Activated CD4-positive, CD25-positive, alpha-beta regulatory T cell treated with anti-CD3 and anti-CD28 coated beads, Interleukin-2, amount 50 U/mL, for 72 hours (primary cell): Measurements from ENCODE around the gene RAB11B.
"Not testable (repeated sequence)": the region's sequence is repeated elsewhere in the genome, so short reads cannot be mapped to it uniquely, and the experiment has no call there.

ENCODE experiments used
- DNase-seq: peaks from one replicate; pipeline ENCODE4 v3.0.0; 2021

The RAB11B gene

GRCh38 chr19:8396563-8397203 is 6.5 kb downstream of the RAB11B start:
- peak; percentile 76 for DNase-seq

- no peak for DNase-seq
Observed at GRCh38 chr19:8397271-8397670, 7.1 kb downstream of the RAB11B start.

GRCh38 chr19:8397746-8398310 is 7.7 kb downstream of the RAB11B start:
- DNase-seq: no peak

DNA sequence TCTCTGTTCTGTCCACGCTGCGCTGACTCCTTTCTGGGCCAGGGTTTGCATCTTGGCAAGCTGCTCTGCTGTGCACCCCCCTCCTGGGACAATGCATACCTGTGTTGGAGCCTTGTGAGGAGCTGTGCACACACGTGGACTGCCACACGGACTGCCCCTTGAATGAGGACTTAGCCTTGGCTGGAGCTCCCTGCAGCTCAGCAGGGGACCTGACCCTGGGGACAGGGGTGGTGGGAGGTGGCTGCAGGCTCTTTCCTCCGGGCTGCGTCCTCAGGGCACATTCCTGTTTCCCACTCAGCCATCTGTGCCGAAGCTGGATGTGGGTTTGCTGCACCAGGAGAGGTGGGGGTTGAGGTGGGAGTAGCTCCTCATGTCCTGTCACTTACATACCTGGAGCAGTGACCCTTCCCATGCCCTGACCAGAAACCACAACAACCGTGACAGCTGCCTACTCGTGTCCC is 8.2 kb downstream of the RAB11B start:
- no peak for DNase-seq

DNA sequence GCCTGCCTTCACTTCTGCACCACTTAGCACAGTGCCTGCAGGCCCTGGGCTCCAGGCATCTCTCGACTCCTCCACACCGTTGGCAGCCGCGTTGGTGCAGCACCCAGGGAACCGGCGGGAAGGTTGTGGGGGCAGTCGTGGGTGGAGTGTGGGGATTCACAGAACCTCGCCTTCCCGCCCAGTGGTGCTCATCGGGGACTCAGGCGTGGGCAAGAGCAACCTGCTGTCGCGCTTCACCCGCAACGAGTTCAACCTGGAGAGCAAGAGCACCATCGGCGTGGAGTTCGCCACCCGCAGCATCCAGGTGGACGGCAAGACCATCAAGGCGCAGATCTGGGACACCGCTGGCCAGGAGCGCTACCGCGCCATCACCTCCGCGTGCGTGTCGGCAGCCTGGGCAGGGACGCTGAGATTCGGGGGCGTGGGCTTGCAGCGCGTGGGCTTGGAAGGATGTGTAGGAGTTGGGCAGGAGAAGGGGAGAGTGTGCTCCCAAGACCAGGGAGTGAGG is 9.6 kb downstream of the RAB11B start:
- DNase-seq: no peak

GRCh38 chr19:8401981-8402411 is 11.8 kb downstream of the RAB11B start:
- DNase-seq: no peak

DNA sequence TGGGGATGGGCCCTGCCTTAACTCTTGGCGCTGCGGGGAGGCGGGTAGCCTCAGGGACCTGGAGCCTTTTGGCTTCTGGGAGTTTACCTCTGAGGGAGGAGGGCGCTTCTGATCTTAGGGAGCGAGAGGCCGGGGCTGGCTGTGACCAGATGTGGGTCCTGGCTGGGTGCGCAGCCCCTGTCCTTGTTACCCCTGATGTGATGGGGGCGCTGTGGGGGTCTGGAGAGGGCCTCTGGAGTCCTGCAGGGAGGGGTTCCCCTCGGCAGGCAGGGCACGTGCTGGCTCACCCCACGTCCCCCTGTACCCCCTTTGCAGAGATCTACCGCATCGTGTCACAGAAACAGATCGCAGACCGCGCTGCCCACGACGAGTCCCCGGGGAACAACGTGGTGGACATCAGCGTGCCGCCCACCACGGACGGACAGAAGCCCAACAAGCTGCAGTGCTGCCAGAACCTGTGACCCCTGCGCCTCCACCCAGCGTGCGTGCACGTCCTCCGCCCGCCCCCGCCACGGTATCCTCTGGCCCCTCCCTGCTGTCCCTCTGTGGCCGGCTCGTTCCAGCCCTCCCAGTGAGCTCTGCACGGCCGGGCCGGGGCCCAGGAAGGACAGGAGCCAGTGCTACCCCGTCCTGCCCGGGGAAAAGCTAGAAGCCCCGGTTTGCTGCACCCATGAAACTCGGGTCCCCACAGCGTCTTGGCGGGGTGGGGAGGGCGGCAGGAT is 13.1 kb downstream of the RAB11B start:
- DNase-seq: no peak

DNA sequence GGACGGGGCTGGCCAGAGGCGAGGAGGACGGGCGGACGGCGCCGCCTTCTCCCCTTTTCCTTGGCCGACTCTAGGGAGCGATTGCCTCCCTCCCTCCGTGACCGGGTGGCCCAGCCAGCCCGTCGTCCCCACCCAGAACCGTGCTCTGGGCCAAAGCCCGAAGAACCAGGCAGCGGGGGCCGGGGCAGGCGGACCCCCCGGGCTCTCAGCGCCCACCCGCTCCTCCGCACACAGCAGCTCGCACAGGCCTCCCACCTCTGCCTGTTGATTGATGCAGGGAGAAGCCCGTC is 13.6 kb downstream of the RAB11B start:
- no peak for DNase-seq

DNA sequence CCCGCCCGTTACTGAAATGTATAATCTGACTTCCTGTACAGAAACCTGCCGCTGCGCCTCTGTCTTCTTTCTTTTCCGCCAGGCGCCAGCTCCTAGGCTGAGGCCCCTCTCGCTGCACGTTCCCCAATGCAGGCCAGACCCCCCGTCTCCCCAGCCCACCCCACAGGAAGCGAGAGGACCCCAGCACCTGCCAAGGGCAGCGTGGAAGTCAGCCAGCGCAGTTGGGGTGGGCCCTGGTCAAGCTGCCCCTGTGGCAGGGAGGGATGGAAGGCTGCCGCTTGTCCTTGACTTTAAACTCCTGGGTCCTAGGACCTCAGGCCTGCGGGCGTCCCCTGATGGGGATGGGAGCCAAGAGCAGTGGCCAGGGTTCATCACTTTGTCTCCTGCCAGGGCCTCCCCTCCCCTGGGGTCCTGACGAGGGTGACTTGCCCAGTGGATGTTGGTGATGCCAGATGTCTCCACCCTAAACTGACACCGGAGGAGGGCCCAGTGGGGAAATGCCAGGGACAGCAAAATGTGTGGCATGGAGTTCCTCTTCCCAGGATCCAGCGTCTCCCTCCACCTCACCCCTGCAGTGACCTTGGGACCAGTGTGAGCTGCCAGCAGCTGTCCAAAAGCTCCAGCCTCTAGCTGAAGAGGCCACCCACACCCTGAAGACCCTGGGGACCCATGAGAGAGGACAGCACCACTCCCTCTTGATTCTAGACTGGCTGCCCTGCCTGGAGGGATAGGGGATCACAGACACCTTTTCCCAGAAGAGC is 14.4 kb downstream of the RAB11B start:
- no peak for DNase-seq

DNA sequence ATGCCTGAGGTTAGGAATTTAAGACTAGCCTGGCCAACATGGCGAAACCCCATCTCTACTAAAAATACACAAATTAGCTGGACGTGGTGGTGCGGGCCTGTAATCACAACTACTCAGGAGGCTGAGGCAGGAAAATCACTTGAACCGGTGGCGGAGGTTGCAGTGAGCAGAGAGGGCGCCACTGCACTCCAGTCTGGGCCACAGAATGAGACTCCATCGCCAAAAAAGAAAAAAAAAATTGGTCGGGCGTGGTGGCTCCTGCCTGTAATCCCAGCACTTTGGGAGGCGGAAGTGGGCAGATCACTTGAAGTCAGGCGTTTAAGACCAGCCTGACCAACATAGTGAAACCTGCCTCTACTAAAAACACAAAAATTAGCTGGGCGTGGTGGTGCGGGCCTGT is 20.6 kb downstream of the RAB11B start:
- not testable (repeated sequence) for DNase-seq

GRCh38 chr19:8412783-8413628 is 22.8 kb downstream of the RAB11B start, which contains the start of gene MARCHF2:
MARCHF2 (plus strand) TSS chr19:8413305; CDS start chr19:8421841, 8,536 bp downstream.
- peak; percentile 96 for DNase-seq

DNA sequence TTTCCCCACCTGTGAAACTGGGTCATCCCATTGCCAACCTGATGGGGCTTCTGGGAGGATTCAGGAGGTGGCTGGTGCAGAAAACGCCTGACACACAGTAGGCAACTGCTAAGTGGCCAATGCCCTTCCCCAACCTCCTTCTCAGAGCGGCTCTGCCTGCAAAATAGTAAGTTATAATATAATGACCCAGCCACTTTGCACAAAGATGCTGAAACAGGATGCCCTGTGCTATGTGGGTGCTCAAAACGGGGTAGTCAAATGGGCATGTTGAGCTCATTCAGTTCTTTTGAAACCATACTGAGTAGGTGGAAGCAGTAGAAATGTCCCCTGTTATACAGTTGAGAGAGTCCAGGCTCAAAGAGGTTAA is 23.5 kb downstream of the RAB11B start:
- DNase-seq: no peak

GRCh38 chr19:8416796-8417195 is 26.6 kb downstream of the RAB11B start:
- DNase-seq: no peak

DNA sequence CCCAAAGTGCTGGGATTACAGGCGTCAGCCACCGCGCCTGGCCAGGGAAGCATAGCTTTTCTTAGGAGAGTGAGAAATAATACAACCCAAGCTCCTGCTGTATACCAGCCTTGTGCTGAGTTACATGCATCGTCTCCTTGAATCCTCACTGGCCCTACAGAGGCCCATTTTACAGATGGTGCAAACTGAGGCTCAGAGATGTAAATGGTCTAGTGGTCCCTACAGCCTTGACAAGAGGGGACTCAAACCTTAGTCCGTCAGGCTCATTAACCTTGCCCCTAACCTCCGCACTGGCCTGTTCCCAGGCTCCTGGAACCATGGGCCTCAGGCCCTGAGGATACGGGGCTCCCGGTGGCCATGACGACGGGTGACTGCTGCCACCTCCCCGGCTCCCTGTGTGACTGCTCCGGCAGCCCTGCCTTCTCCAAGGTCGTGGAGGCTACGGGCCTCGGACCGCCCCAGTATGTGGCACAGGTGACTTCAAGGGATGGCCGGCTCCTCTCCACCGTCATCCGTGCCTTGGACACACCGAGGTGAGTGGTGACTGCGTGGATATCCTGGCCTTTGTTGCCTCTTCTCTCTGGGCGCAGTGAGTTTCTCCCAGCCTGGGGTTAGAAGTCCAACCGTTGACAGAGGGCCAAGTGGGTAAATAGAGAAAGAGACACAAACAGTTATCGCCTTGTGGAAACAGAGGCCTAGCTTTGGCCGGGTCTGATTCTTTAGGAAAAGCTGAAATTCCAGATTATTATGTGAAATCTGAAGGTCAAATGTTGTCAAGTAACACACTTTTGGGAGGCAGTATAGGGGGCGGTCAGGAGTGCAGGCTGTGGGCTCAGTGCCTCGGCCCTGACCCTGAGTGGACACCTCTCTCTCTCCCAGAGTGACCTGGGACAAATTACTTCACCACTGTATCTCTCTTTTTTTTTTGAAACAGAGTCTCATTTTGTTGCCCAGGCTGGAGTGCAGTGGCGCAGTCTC is 31.6 kb downstream of the RAB11B start:
- DNase-seq: no peak

GRCh38 chr19:8423817-8424223 is 33.7 kb downstream of the RAB11B start:
- DNase-seq: no peak

DNA sequence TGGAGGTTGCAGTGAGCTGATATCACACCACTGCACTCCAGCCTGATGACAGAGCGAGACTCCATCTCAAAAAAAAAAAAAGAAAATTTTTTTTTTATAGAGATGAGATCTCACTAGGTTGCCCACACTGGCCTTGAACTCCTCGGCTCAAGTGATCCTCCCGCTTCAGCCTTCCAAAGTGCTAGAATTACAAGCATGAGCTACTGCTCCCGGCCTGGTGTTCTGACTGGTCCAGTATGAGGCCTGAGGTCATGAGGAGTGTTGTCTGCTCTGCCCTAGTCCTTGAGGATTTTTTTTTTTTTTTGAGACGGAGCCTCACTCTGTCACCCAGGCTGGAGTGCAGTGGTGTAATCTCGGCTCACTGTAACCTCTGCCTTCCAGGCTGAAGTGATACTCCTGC is 35.2 kb downstream of the RAB11B start:
- DNase-seq: not testable (repeated sequence)

DNA sequence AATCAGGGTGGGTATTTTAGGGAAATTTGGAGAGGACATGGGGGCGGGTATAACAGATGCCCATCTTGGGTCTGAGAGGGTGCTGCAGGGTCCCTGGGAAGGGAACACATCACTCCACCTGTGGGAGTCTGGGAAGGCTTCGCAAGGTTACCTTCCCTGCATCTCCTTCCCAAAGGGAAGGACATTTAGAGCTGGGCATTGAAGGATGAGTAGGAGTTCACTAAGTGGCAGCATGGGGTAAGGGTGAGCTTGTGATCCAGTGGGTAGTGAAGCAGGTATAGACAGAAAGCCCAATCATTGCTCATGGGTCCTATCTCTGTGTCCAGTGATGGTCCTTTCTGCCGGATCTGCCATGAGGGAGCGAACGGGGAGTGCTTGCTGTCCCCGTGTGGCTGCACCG is 36.1 kb downstream of the RAB11B start:
- no peak for DNase-seq

DNA sequence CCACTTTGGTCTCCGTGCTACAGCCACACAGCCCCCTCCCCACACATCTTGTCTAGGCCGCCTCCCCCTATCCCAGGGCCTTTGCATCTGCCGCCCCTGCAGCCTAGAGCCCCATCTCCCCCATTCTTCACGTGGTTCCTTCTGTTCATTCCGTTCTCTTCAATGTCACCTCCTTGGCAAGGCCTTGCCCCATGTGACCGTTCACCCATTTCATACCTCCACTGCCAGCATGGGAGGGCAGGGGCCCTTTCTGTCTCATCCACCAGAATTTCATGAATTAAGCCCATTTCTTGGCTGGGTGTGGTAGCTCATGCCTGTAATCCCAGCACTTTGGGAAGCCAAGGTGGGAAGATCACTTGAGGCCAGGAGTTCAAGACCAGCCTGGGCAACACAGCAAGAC is 38.9 kb downstream of the RAB11B start:
- no peak for DNase-seq

DNA sequence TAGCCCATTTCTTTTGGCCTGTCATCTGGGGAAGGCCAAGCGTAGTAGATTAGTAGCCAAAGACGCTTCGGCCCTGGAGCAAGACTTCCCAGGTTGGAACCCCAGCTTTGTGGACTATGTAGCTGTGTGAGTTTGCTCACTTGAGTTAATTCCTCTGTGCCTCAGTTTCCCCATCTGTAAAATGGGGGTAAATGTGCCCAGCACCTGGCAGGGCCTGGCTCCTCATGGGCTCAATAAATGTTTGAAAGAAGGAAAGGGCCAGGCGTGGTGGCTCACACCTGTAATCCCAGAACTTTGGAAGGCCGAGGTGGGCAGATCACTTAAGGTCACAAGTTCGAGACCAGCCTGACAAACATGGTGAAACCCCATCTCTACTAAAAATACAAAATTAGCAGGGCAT is 39.7 kb downstream of the RAB11B start:
- no peak for DNase-seq

GRCh38 chr19:8430650-8431049 is 40.5 kb downstream of the RAB11B start:
- no peak for DNase-seq

DNA sequence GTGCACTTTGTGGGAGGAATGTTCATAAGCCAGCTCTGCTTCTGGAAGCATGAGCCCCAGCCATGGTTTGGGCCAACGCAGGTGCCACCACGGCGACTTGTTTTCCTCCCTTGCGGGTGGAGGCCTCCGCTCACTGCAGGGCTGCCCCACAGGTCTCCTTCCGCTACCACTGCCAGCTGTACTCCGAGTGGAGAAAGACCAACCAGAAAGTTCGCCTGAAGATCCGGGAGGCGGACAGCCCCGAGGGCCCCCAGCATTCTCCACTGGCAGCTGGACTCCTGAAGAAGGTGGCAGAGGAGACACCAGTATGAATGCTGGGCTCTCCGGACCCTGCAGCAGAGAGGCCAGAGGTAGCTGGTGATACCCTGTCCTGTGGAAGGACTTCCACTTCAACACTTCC is 48.1 kb downstream of the RAB11B start:
- no peak for DNase-seq
